Measurements from ENCODE around the gene ZFP1. TPM values are rescaled to one million over a fixed set of nuclear protein-coding genes. Genes with fewer than 3 reads are reported as not detected.
"Not testable (repeated sequence)": the region's sequence is repeated elsewhere in the genome, so short reads cannot be mapped to it uniquely, and the experiment has no call there.

The ZFP1 gene
- total RNA-seq, 4 donors from 2014 or later = 5.5 to 12.6 (median 7.0) TPM

- TF ChIP-seq, protein P1, sequence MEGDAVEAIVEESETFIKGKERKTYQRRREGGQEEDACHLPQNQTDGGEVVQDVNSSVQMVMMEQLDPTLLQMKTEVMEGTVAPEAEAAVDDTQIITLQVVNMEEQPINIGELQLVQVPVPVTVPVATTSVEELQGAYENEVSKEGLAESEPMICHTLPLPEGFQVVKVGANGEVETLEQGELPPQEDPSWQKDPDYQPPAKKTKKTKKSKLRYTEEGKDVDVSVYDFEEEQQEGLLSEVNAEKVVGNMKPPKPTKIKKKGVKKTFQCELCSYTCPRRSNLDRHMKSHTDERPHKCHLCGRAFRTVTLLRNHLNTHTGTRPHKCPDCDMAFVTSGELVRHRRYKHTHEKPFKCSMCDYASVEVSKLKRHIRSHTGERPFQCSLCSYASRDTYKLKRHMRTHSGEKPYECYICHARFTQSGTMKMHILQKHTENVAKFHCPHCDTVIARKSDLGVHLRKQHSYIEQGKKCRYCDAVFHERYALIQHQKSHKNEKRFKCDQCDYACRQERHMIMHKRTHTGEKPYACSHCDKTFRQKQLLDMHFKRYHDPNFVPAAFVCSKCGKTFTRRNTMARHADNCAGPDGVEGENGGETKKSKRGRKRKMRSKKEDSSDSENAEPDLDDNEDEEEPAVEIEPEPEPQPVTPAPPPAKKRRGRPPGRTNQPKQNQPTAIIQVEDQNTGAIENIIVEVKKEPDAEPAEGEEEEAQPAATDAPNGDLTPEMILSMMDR (IDR thresholded peaks at IDR 0.05) = no peak
- ATAC-seq (ENCODE audit: low FRiP score) = peak; percentile 10
- DNase-seq (ENCODE audit: low spot score) = no peak
Observed at GRCh38 chr16:75206749-75207451, 58.6 kb downstream of the ZFP1 start, which contains the start of gene CTRB2. TSS of gene CTRB2 (minus strand) at chr16:75207161. CDS start at chr16:75207141, 20 bp downstream.

GRCh38 chr16:75207831-75208230 is 59.5 kb downstream of the ZFP1 start:
- ATAC-seq (ENCODE audit: low FRiP score) (no peak), DNase-seq (ENCODE audit: low spot score) (no peak)
- TF ChIP-seq, protein P1 (IDR thresholded peaks at IDR 0.05) = no peak

GRCh38 chr16:75208242-75208825 is 60.0 kb downstream of the ZFP1 start:
- DNase-seq (ENCODE audit: low spot score) = no peak
- no peak for ATAC-seq (ENCODE audit: low FRiP score)
- TF ChIP-seq, protein P1 (IDR thresholded peaks at IDR 0.05) = no peak

GRCh38 chr16:75208861-75209505 is 60.7 kb downstream of the ZFP1 start:
- DNase-seq (ENCODE audit: low spot score) = no peak

DNA sequence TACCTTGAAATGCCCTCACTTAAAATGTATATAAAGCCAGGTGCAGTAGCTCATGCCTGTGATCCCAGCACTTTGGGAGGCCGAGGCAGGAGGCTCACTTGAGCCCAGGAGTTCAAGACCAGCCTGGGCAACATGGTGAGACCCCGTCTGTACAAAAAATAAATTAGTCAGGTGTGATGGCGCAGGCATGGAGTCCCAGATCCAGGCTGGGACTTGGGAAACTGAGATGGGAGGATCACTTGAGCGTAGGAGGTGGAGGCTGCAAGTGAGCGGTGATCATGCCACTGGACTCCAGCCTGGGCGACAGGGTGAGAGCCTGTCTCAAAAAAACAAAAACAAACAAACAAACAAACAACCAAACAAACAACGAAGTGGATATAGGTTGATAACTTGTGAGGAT is 61.2 kb downstream of the ZFP1 start:
- ATAC-seq (ENCODE audit: low FRiP score); DNase-seq (ENCODE audit: low spot score): not testable (repeated sequence)

More at GRCh38 chr16:75208861-75209505, 60.7 kb downstream of the ZFP1 start:
- ATAC-seq (ENCODE audit: low FRiP score) = no peak
- TF ChIP-seq, protein P1 (IDR thresholded peaks at IDR 0.05) = no peak

DNA sequence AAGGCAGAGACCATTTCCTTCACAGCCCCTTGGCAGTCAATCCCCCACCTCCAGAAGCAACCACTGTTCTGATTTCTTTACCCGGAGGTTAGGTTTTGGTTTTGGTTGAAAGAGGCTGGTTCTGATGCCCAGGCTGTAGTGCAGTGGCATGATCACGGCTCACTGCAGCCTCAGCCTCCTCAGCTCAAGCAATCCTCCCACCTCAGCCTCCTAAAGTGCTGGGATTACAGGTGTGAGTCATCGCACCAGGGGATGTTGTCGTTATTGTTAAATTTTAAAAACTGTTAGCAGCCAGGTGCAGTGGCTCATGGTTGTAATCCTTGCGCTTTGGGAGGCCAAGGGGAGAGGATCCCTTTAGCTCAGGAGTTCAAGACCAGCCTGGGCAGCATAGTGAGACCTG is 61.6 kb downstream of the ZFP1 start:
- ATAC-seq (ENCODE audit: low FRiP score) = no peak

DNA sequence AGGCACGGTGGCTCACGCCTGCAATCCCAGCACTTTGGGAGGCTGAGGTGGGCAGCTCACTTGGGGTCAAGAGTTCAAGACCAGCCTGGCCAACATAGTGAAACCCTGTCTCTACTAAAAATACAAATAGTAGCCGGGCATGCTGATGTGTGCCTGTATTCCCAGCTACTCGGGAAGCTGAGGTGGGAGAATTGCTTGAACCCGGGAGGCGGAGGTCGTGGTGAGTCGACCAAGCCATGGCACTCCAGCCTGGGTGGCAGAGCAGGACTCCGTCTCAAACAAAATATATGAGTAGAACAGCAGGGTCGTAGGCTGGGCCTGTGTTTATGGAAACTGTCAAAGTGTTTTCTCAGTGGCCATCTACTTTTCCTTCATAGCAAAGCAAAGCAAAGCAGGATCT is 63.0 kb downstream of the ZFP1 start:
- not testable (repeated sequence) for ATAC-seq (ENCODE audit: low FRiP score); DNase-seq (ENCODE audit: low spot score)

More for the DNA sequence above, 61.6 kb downstream of the ZFP1 start:
- TF ChIP-seq, protein P1 (IDR thresholded peaks at IDR 0.05) = no peak
- DNase-seq (ENCODE audit: low spot score) = no peak

DNA sequence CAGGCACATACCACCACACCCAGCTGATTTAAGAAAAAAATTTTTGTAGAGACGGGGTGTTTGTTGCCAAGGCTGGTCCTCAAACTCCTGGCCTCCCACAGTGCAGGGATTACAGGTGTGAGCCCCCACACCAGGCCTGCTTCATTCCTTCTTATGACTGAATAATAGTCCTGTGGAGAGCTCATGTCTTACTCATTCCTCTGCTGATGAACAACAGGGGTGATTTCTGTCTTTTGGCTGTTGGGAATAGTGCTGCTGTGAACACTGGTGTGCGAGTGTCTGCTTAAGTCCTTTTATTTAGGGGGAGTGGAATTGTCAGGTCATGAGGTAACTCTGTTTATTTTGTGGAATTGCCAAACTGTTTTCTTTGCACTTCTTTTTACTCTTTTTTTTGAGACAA is 67.8 kb downstream of the ZFP1 start:
- DNase-seq (ENCODE audit: low spot score) (no peak), ATAC-seq (ENCODE audit: low FRiP score) (no peak)
- TF ChIP-seq, protein P1 (IDR thresholded peaks at IDR 0.05) = no peak

All from omental fat pad (tissue), 4 donors.